Measurements from ENCODE around the gene PNLIPRP1.

Gene PNLIPRP1

GRCh38 chr10:116589926-116590325, 833 bp upstream of the PNLIPRP1 start:
- TF ChIP-seq CEBPB (IDR thresholded peaks at IDR 0.05) (no peak), ZBTB7A (IDR thresholded peaks at IDR 0.05; ENCODE audit: low read depth) (no peak), EGR1 (IDR thresholded peaks at IDR 0.05) (no peak), MAX (IDR thresholded peaks at IDR 0.05) (no peak), EP300 (IDR thresholded peaks at IDR 0.05; ENCODE audit: borderline replicate concordance) (no peak), REST (IDR thresholded peaks at IDR 0.05; ENCODE audit: low read depth) (no peak), TAF1 (IDR thresholded peaks at IDR 0.05; ENCODE audit: low read depth) (no peak)

- TF ChIP-seq ZBTB7A (IDR thresholded peaks at IDR 0.05; ENCODE audit: low read depth): no peak
- TF ChIP-seq REST (IDR thresholded peaks at IDR 0.05; ENCODE audit: low read depth): no peak
- no peak for TF ChIP-seq USF1 (IDR thresholded peaks at IDR 0.05)
- no peak for TF ChIP-seq FOXM1 (IDR thresholded peaks at IDR 0.05; ENCODE audit: borderline replicate concordance, low read depth)
- no peak for TF ChIP-seq TCF12 (IDR thresholded peaks at IDR 0.05; ENCODE audit: low read depth)
- no peak for TF ChIP-seq MAX (IDR thresholded peaks at IDR 0.05)
- TF ChIP-seq EP300 (IDR thresholded peaks at IDR 0.05; ENCODE audit: borderline replicate concordance): no peak
- TF ChIP-seq CREB1 (IDR thresholded peaks at IDR 0.05; ENCODE audit: low read depth): no peak
- TF ChIP-seq CEBPB (IDR thresholded peaks at IDR 0.05): no peak
- TF ChIP-seq RAD21 (IDR thresholded peaks at IDR 0.05; ENCODE audit: low read depth): no peak
- no peak for TF ChIP-seq YY1 (IDR thresholded peaks at IDR 0.05; ENCODE audit: low read depth)
- no peak for TF ChIP-seq NFIC (IDR thresholded peaks at IDR 0.05)
- TF ChIP-seq TEAD4 (IDR thresholded peaks at IDR 0.05): no peak
- no peak for TF ChIP-seq TAF1 (IDR thresholded peaks at IDR 0.05; ENCODE audit: low read depth)
- TF ChIP-seq EGR1 (IDR thresholded peaks at IDR 0.05): no peak
Measured at GRCh38 chr10:116593139-116593740, 2.5 kb downstream of the PNLIPRP1 start.

GRCh38 chr10:116594525-116595035, 3.8 kb downstream of the PNLIPRP1 start:
- TF ChIP-seq NFIC (IDR thresholded peaks at IDR 0.05) (no peak), MAX (IDR thresholded peaks at IDR 0.05) (no peak), CEBPB (IDR thresholded peaks at IDR 0.05) (no peak), TCF12 (IDR thresholded peaks at IDR 0.05; ENCODE audit: low read depth) (no peak), FOXM1 (IDR thresholded peaks at IDR 0.05; ENCODE audit: borderline replicate concordance, low read depth) (no peak), EP300 (IDR thresholded peaks at IDR 0.05; ENCODE audit: borderline replicate concordance) (no peak), EGR1 (IDR thresholded peaks at IDR 0.05) (no peak), ZBTB7A (IDR thresholded peaks at IDR 0.05; ENCODE audit: low read depth) (no peak), CREB1 (IDR thresholded peaks at IDR 0.05; ENCODE audit: low read depth) (no peak), TEAD4 (IDR thresholded peaks at IDR 0.05) (no peak), RAD21 (IDR thresholded peaks at IDR 0.05; ENCODE audit: low read depth) (no peak), YY1 (IDR thresholded peaks at IDR 0.05; ENCODE audit: low read depth) (no peak), USF1 (IDR thresholded peaks at IDR 0.05) (no peak)

- TF ChIP-seq USF1 (IDR thresholded peaks at IDR 0.05) (no peak), TCF12 (IDR thresholded peaks at IDR 0.05; ENCODE audit: low read depth) (no peak), TEAD4 (IDR thresholded peaks at IDR 0.05) (no peak), TAF1 (IDR thresholded peaks at IDR 0.05; ENCODE audit: low read depth) (no peak), REST (IDR thresholded peaks at IDR 0.05; ENCODE audit: low read depth) (no peak), EGR1 (IDR thresholded peaks at IDR 0.05) (no peak), EP300 (IDR thresholded peaks at IDR 0.05; ENCODE audit: borderline replicate concordance) (no peak), CREB1 (IDR thresholded peaks at IDR 0.05; ENCODE audit: low read depth) (no peak), CEBPB (IDR thresholded peaks at IDR 0.05) (no peak), FOXM1 (IDR thresholded peaks at IDR 0.05; ENCODE audit: borderline replicate concordance, low read depth) (no peak), RAD21 (IDR thresholded peaks at IDR 0.05; ENCODE audit: low read depth) (no peak), MAX (IDR thresholded peaks at IDR 0.05) (no peak), YY1 (IDR thresholded peaks at IDR 0.05; ENCODE audit: low read depth) (no peak), ZBTB7A (IDR thresholded peaks at IDR 0.05; ENCODE audit: low read depth) (no peak), NFIC (IDR thresholded peaks at IDR 0.05) (no peak)
Measured at GRCh38 chr10:116596062-116596461, 5.3 kb downstream of the PNLIPRP1 start.

Data from Ishikawa (cell line).